Astrocyte (in vitro differentiated cells and primary cell): ENCODE measurements around the gene MGAT5.

Experiments
- EZH2 ChIP-seq: IDR thresholded peaks from 2 replicates; pipeline ENCODE4 v1.6.1; 2012; ENCODE audit warnings: mild to moderate bottlenecking, low read length, inconsistent platforms; ENCODE audit not compliant: insufficient read depth
- TF ChIP-seq, protein P1 (sequence below): IDR thresholded peaks from 2 replicates; pipeline ENCODE4 v1.5.1; 2011; ENCODE audit warnings: low read depth, mild to moderate bottlenecking, inconsistent platforms, low read length, moderate library complexity; ENCODE audit not compliant: insufficient read depth

DNA sequence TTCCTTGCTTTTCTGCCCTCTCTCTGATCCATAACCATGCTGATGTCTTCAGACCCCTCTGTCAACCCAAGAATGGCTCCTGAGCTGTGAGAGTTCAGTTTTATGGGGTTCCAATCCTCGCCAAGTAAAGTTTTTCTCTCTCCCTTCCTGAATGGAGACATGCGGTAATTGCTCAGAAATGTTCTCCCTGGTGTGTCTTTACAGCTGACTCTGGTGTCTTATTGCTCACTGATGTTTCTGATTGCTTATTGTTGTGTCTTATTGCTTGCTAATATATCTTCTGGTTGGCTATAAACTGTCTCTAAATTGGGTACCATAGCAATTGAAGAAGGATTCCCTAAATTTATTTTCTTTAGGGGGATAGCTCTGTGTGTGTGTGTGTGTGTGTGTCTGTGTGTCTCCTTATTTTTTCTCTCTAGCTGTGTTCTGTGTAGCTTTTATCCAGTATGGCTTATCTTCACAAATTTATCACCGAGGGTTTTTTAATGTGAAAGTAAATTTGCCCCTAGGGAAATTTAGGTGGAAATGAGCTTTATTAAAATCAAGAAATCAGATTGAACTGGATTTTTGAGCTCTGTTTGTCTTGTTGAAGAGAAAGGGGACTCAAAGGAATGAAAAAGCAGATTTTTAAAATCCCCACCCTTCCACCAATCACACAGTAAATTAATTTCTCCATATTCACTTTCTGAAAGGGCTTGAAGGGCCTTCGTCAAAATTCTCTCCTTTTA lies 19.5 kb downstream of the MGAT5 start:
- TF ChIP-seq, protein P1, sequence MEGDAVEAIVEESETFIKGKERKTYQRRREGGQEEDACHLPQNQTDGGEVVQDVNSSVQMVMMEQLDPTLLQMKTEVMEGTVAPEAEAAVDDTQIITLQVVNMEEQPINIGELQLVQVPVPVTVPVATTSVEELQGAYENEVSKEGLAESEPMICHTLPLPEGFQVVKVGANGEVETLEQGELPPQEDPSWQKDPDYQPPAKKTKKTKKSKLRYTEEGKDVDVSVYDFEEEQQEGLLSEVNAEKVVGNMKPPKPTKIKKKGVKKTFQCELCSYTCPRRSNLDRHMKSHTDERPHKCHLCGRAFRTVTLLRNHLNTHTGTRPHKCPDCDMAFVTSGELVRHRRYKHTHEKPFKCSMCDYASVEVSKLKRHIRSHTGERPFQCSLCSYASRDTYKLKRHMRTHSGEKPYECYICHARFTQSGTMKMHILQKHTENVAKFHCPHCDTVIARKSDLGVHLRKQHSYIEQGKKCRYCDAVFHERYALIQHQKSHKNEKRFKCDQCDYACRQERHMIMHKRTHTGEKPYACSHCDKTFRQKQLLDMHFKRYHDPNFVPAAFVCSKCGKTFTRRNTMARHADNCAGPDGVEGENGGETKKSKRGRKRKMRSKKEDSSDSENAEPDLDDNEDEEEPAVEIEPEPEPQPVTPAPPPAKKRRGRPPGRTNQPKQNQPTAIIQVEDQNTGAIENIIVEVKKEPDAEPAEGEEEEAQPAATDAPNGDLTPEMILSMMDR, result no peak
- no peak for TF ChIP-seq EZH2
